HG03159 (cell line): ENCODE measurements around the gene TRIB2.
"Not testable (repeated sequence)": the region's sequence is repeated elsewhere in the genome, so short reads cannot be mapped to it uniquely, and the experiment has no call there.

ENCODE experiments used
- ATAC-seq: cut with Tn5 transposase; IDR thresholded peaks from one replicate; pipeline ENCODE4 v1.9.1; 2021; ENCODE audit warnings: mild to moderate bottlenecking, moderate library complexity; ENCODE audit not compliant: unreplicated experiment

TRIB2 gene

DNA sequence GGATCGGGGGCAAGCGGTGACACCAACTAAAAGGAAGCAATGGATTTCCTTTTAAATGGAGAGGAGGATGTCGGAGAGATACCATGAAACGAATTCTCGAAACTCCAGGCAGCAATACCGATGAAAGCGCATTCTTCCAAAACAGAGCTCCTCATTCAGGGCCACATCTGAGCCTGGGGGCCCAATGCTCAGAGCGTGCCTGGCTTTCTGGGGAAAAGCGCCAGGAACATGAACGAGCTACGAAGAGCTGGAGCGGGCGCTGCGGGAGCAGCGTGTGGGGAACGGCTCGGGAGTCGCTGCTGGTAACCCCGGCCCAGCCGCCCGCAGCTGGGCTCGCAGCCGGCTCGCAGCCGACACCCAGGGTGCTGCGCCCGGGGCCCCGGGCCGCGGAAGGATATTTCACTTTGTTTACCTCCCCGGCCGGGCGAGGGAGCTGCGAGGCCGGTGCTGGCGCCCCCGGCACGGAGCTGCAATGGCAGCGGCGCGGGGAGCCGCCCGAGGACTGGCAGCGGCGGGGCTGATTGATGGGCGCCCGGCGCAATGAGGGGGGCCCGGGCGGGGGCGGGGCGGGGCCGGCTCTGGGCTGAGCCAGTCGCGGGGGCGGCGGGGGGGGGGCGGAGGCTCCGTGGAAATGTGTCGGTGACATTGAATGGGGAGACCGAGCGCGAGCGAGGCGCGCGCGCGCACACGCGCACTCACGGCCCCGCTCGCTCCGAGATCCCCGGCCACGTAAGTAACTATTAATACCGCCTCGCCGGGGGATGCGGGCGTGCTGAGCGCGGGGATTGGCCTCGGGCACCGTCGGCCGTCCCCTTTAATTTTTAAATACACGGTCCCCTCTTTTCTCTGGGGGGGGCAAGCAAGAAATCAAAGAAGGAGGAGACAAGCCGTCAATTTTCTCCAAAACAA, at the start of gene TRIB2:
Gene TRIB2, plus strand, starts transcription at position 655 of the 909 bp plus-strand sequence. CDS start 1,372 bp downstream, outside the sequence.
- peak; percentile 61 for ATAC-seq

DNA sequence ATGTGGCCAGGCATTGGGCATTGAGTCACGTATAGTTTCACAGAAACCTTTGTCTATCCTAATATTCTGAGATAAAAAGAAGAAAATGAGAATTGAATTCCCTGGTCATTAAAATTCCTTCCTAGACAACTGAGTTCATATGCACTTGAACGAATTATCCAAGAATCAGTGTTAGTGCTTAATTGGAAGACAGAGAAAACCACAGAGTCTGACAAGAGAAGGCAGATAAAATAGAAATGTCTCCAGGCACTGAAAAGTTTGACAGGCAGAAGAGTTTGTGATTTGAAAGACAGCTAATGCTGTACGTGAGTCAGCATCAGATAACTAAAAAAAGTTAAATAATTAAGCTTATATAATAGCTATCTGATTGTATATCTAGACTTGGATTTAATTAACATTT, 47.7 kb upstream of the TRIB2 start:
- ATAC-seq: no peak

DNA sequence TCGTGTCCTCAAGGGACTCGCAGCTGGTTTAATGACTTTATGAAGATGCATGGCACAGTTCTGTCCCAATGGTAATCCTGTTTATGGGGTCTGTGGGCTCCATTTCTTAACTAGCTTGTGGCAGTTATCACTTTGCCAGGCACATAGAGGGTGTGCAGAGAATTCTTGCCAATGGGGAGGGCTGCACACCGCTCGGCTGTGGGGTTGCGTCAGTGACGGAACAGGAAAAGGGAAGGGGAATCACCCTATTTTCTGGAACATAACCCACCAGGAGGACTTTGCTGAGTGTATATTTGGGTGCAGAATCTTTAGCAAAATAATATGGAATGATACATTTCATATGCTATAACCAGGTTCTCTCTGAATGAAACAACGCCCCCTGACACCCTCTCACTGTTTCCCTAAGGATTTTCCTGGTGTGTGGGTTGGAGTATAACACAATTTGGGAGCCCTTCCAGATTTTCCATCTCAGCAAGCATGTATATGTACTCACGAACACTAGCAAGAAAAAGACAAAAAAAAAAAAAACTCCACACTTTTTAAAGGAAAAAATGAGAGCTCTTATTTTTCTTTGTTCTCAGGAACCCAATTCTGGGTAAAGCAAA, 43.9 kb upstream of the TRIB2 start:
- ATAC-seq: no peak

DNA sequence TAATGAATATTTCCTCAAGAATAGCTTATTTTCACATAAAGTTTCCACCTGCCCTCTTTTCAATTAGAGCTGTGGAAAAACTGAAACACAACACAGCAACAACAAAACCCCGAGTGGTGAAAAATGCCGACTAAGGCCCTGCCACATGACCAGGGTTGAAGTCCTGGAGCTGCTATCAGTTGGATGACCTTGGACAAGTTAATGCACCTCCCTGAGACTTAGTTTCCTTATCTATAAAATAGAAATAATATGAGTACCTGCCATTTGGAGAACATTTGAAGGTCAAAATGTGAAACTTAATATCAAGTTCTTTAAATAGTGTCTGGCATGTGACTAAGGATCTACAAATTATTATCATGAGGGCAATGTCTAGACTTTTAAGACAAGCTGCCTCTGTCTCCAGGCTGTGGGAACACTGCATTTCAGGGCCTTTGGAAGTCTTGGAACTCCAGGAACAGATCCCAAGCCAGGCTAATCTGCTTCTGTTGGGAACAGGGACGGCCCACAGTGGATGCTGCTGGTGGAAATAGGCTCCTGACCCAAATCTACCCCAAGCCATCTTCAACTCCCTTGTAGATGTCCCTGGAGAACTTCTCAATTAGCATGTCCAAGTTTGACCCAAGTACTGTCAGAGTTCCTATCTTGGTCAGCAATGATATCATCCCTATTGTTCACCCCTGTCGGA, 42.0 kb upstream of the TRIB2 start:
- ATAC-seq: no peak

DNA sequence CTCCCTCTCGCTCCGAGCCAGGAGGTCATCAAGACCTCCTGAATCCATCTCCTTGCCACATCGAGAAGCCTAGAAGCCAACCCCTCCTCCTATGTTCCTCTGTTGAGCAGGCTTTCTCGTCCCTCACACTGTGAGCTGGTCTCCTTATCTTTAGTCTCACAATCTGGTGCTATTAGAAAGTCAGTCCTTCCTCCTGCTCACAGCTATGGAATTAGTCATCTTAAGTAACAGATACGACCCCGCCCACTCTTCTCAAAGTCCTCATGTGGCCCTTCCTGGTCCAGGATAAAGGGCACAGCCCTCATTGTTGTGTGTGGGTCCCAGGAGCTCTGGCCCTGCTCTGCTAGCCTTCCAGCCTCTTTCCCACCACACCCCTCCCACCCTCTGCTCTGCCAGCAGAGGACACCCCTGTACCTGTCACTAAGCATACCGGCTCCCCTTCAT, 41.4 kb upstream of the TRIB2 start:
- ATAC-seq: no peak

DNA sequence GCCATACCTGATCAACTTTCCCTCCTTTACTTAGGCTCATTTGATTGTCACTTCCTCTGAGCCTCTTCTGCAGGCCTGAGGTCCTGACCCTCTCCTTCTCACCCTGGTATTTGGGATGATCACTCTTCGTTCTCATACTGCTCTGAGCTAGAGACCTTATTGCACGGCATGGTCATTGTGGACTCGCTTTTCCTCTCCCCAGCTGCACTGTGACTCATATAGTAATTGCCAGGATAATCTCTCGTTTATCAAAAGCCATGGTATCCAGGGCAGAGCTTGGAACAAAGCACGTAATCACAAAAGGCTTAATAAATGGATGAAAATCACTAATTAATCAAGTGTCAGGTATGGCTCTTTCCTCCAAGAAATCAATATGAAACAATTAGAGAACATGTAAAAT, 40.9 kb upstream of the TRIB2 start:
- no peak for ATAC-seq

DNA sequence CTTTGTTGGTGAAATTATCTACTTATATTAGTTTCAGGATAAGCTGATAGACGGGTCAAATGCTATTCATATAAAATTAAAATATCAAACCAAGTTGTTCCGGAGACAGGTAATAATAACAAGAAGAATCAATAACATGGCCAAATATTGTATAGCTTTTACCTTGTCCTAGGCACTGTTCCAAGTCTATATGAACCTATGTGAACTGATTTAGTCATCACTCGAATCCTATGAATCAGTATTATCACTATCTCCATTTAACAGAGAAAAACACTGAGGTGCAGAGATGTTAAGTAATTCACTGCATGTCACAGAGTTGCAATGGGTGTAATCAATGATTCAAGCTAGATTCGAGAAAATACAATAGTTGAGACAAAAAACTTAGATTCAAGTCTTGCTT, 40.0 kb upstream of the TRIB2 start:
- no peak for ATAC-seq

DNA sequence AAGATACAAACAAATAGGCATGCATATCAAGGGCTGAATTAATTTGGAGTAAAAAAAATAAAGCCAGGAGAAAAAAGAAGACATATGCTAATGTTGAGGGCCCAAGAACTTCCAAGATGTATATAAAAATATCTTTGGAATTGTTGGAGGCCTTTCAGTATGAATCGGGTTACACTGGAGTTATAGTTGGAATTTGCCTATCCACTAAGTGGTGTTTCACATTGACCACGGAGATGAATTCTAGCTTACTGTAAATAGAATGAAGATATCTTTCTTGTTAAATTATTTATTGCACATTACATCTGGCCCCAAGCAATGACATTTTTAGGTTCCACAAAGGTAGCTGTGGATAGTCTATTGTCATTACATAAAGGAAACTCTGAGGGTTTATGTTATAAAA, 38.5 kb upstream of the TRIB2 start:
- no peak for ATAC-seq

DNA sequence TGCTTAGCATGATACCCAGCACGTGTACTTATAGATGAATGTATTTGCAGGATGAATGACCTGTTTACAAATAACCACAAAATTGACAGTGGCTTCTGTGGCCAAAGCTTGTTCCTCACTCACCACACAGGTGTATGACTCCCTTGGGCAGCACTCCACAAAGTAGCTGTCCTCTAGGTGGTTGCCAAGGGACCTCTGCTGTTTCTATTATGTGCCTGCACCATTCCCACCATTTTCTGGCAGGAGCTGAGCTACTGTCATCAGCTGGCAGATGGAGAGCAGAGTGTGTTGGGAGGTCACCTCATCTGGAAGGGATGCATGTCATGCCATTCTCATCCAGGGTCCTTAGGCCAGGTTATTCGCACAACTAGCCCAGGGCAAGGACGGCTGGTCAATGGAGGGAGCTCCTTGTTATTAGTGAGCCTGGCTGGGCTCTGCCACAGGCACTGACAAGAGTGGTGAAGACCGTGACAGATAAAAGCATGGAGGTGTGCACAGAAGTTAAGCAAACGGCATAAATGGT, 37.1 kb upstream of the TRIB2 start:
- ATAC-seq: no peak

DNA sequence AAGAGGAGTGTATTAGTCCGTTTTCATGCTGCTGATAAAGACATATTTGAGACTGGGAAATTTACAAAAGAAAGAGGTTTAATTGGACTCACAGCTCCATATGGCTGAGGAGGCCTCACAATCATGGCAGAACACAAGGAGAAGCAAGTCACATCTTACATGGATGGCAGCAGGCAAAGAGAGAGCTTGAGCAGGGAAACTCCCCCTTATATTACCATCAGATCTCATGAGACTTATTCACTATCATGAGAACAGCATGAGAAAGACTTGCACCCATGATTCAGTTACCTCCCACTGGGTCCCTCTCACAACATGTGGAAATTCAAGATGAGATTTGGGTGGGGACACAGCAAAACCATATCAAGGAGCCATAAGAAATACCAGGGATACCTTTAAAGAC, 36.6 kb upstream of the TRIB2 start:
- not testable (repeated sequence) for ATAC-seq

DNA sequence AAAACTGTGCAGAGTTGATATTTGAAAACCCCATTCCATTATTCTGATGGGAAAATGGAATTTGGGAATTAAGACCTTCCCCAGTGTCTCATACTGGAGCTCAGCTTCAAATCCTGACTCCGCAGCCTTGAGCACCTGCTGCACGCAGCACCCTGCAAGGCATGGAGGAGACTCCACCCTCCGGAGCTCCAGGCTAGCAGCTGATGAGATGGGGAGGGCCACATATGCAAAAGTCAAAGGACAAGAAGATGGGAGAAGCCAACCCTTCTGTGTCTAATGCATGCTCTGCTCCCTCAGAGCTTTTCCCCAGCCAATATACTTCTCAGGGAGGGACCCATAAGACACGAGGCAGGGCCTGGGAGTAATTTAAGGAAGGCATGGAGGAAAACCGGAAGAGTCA, 34.7 kb upstream of the TRIB2 start:
- ATAC-seq: no peak

DNA sequence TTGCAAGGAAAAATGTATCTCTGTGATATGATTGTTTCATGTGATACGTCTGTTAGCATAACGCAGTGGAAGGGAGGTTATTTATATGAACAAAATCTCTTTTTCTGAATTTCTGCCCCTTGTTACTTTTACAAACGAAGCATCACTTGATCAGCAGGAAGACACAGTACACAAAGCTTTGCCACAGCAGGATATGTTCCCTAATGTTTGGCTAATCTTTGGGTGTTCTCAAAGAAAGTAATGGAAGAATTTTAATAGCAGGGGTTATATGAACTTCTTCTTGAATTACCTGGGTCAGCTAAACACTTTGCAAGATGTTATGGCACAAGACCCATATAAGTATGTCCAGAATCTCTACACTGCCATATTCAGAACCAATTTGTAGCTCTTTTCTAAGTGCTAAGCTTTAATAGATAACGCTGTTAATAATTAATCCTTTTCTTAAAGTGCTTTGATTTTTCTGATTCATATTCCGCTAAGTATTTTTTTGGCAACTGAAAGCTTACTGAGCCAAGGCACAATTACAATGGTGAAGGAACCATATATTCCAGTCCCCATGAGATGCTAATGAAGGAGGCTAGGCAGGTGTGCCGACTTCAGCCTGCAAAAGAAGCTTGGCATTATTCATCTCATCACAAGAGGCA, 33.2 kb upstream of the TRIB2 start:
- ATAC-seq: no peak

DNA sequence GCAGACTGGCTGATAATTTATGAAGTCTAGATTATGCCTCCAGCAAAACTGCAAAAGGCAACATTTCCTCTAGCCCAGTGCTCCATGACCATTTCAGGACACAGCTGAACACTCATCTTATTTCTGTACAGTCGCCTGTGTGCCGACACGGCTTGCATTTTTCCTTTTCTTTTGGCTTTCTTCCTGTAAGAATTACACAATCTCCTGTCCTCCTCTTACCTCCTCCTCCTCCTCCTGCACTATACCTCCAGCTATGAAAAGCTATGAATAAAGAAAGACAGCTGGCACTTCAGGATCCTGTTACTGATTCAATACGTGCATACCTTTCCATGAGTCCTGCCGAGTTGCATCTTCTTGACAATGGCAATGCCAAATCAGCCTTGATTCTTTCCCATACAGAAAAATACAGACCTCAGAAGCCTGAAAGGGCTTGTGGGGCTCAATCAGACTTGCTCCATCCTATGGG, 32.2 kb upstream of the TRIB2 start:
- no peak for ATAC-seq

DNA sequence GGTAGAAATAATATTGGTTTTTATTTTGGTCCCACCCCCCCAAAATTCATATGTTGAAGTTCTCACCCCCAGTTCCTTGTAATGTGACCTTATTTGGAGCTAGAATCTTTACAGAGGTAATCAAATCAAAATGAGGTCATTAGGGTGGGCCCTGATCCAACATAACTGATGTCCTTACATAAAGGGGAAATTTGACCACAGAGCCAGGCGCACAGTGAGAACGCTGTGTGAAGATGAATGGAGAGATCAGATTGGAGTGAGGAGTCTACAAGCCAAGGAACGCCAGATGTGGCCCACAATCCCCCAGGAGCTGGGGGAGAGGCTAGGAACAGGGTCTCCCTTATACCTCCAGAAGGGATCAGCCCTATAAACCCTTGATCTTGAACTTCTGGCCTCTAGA, 31.6 kb upstream of the TRIB2 start:
- no peak for ATAC-seq

DNA sequence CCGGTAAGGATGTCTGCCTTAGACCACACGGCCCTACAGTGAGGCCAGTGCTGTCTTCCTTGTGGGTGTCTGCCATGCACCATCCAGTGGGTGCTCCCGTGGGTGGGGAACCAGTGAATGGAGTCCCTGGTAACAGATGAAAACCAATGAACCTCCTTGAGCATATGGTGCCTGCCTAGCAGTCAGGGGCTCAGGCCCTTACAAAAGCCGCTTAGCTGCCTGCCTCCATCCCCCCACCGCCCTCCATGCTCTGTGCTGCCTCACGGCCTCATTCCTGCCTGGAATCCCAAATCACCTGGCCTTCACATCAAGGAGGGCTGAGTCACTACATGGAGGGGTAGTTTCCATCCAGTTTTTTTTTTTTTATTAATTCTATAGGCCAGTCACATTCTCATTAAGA, 30.8 kb upstream of the TRIB2 start:
- no peak for ATAC-seq

DNA sequence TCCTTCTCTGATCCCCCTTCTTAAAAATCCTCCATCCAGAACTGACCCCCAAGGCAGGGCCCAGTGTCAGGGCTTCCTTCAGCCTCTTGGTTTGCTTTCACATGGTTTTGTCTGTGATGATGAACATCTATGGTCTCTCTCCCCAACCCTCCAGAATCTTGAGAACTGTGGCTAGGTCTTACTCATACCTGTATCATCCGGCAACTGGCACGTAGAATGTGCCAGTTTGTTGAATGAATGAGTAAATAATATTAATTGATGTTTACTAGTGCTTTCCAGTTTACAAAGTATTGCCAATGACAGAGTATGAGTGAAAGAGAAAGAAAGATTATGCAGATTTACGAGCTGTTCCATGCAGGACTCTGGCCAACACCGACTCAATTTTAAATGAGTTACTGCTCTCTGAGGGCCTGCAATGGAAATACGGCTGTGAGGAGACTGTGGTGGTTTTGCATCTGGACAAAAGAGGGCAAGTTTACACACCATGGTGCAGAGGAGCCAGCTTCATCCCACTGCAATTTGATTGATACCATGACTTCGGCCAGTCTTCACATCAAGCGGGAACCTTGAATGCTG, 29.9 kb upstream of the TRIB2 start:
- ATAC-seq: no peak

DNA sequence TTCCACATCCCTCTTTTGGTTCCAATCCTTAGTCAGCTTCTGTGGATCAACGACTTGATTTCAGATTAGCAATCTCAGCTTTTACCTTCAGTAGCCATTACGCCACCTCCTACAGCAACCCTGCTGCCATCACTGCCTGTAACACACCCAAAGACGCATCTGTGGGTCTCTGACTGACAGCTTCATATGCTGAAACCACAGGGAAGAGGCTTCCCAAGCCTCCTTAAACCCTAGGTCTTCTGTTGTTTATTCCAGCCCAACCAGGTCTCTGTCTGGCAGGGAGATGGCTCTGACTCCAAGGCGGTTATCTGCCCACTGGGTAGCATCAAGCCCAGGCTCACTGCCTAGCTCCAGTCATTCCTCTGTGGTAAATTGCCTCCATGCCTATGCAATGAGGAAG, 28.6 kb upstream of the TRIB2 start:
- no peak for ATAC-seq

DNA sequence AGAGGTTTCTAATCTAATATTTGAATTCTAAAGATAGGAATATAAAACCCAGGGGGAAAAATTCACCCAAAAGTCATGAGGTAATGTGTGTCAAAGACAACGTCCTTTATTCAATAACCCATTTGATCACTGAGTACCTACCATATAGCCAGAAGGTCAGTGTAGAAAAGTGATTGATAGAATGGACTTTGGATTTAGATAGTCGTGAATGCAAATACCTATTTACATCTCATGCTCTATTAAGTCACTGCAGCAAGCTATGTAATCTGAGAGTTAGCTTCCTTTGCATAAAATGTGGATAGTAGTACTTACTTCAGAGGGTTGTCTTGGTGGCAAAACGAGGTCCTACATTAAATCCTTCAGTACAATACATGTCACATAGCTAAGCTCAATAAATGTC, 27.8 kb upstream of the TRIB2 start:
- no peak for ATAC-seq

DNA sequence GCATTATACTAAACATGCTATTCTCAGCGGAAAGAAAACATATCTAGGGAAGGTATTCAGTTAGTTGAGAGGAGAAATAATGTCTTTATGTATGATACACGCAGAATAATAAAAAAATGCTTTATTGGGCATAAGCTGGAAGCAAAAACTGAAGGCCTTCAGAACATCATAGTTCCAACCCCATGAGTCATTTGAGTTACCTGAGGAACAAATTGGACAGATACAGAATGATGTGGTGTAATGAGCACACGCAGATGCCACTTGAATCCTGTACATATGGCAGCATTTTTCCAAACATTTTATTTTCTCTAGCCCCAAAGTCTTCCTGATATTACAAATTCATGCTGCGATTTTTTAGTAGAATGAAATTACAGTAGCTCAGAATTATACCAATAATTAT, 23.2 kb upstream of the TRIB2 start:
- no peak for ATAC-seq

DNA sequence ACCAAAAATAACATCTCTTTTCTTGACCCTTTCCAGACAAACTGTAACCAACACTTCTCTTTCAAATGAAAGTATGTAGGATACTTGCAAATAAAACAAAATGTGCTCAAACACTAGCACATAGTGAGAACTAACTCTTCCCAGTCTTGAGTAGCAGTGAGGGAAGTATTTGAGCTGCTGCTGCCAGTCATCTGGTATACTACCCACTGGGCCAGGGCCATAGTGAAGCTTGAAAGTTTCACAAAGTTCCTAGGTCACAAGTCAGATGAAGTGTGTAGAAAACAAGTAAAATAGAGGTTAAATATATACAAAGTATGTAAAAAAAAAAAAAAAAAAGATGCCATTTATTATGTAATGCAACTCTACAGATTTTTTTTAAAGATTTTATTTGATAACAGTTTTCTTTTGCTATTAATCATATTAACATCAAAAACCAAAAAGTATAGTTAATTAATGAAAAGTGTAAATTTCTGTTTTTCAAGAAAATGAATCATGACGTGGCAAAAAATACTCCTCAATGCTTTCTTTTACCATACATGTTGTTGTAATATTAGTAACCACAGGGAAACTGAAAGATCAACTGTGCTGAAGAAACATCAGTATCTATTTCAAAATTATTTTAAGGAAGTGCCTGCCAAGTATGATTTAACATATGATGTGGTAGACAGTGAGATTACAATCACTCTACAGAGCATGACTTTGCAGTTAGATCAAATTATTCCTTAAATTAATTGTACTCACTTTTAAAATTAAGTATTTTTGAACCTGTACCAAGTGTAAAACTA, 21.6 kb upstream of the TRIB2 start:
- peak; percentile 71 for ATAC-seq
